Measurements from ENCODE around the gene PAM.

The PAM gene

GRCh38 chr5:102918986-102919610, 164.0 kb downstream of the PAM start:
- H3K27me3 ChIP-seq (replicated peaks; ENCODE audit: control insufficient read depth, insufficient read depth, low read length), result no peaks in the 10 kb centered on the region

GRCh38 chr5:102920762-102921161, 165.7 kb downstream of the PAM start:
- no peak for TF ChIP-seq CTCF (IDR thresholded peaks at IDR 0.05; ENCODE audit: insufficient read depth, low read length, poor library complexity, severe bottlenecking)
- no peaks in the 10 kb centered on the region for H3K27me3 ChIP-seq (replicated peaks; ENCODE audit: control insufficient read depth, insufficient read depth, low read length)
- no peaks in the 10 kb centered on the region for H3K36me3 ChIP-seq (ENCODE audit: control insufficient read depth, insufficient read depth, low read length)
- no peak for DNase-seq (ENCODE audit: extremely low read depth, insufficient read length)
- H3K4me3 ChIP-seq (replicated peaks; ENCODE audit: low read depth, low read length), result no peak overlapping the region

More at GRCh38 chr5:102918986-102919610, 164.0 kb downstream of the PAM start:
- Histone ChIP-seq H3K36me3 (ENCODE audit: control insufficient read depth, insufficient read depth, low read length) (no peaks in the 10 kb centered on the region), H3K4me3 (replicated peaks; ENCODE audit: low read depth, low read length) (no peak overlapping the region)
- no peak for TF ChIP-seq CTCF (IDR thresholded peaks at IDR 0.05; ENCODE audit: insufficient read depth, low read length, poor library complexity, severe bottlenecking)
- no peak for DNase-seq (ENCODE audit: extremely low read depth, insufficient read length)

GRCh38 chr5:102921341-102922044, 166.4 kb downstream of the PAM start:
- Histone ChIP-seq H3K27me3 (replicated peaks; ENCODE audit: control insufficient read depth, insufficient read depth, low read length) (no peaks in the 10 kb centered on the region), H3K4me3 (replicated peaks; ENCODE audit: low read depth, low read length) (no peak overlapping the region), H3K36me3 (ENCODE audit: control insufficient read depth, insufficient read depth, low read length) (no peaks in the 10 kb centered on the region)
- DNase-seq (ENCODE audit: extremely low read depth, insufficient read length), result no peak
- no peak for TF ChIP-seq CTCF (IDR thresholded peaks at IDR 0.05; ENCODE audit: insufficient read depth, low read length, poor library complexity, severe bottlenecking)

- TF ChIP-seq CTCF (IDR thresholded peaks at IDR 0.05; ENCODE audit: insufficient read depth, low read length, poor library complexity, severe bottlenecking), result no peak
- H3K27me3 ChIP-seq (replicated peaks; ENCODE audit: control insufficient read depth, insufficient read depth, low read length), result no peaks in the 10 kb centered on the region
- no peak overlapping the region for H3K4me3 ChIP-seq (replicated peaks; ENCODE audit: low read depth, low read length)
- H3K36me3 ChIP-seq (ENCODE audit: control insufficient read depth, insufficient read depth, low read length), result no peaks in the 10 kb centered on the region
- no peak for DNase-seq (ENCODE audit: extremely low read depth, insufficient read length)
These were observed 167.1 kb downstream of the PAM start for GRCh38 chr5:102922111-102922720.

- no peaks in the 10 kb centered on the region for H3K27me3 ChIP-seq (replicated peaks; ENCODE audit: control insufficient read depth, insufficient read depth, low read length)
- no peak for TF ChIP-seq CTCF (IDR thresholded peaks at IDR 0.05; ENCODE audit: insufficient read depth, low read length, poor library complexity, severe bottlenecking)
- no peak for DNase-seq (ENCODE audit: extremely low read depth, insufficient read length)
- no peaks in the 10 kb centered on the region for H3K36me3 ChIP-seq (ENCODE audit: control insufficient read depth, insufficient read depth, low read length)
- H3K4me3 ChIP-seq (replicated peaks; ENCODE audit: low read depth, low read length), result no peak overlapping the region
These were observed 167.8 kb downstream of the PAM start for GRCh38 chr5:102922799-102923477.
